ENCODE measurements around the gene RNF26.

DNA sequence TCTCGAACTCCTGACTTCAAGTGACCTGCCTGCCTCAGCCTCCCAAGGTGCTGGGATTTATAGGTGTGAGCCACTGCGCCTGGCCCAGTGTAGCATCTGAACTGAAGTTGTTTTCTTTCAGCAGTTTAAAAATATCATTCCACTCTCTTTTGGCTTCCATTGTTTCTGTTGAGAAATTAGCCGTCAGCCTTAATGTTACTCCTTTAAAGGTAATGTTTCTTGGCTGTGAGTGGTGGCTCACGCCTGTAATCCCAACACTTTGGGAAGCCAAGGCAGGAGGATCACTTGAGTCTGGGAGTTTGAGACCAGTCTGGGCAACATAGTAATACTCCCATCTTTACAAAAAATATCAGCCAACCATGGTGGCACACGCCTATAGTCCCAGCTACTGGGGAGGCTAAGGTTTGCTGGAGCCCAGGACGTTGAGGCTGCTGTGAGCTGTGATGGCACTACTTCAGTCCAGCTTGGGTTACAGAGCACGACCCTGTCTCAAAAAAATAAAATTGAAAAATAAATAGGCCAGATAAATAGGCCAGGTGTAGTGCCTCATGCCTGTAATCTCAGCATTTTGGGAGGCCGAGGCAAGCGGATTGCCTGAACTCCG lies 43.3 kb upstream of the RNF26 start:
- no peak for TF ChIP-seq CTCF (IDR thresholded peaks at IDR 0.05; ENCODE audit: extremely low read depth in 1 of 2, insufficient read depth in 1 of 2, low read depth in 1 of 2, low read length in 2 of 2)
- no peak for TF ChIP-seq POLR2AphosphoS5 (IDR thresholded peaks at IDR 0.05; ENCODE audit: insufficient read depth, low read depth, low read length)
- TF ChIP-seq POLR2A (IDR thresholded peaks at IDR 0.05; ENCODE audit: low read depth, low read length), result no peak
- no peak for TF ChIP-seq MYC (IDR thresholded peaks at IDR 0.05; ENCODE audit: low read depth, low read length)
- no peak for TF ChIP-seq EZH2 (IDR thresholded peaks at IDR 0.05; ENCODE audit: borderline replicate concordance, low read depth, low read length, severe bottlenecking)
